Heart left ventricle (tissue), 16 donors: ENCODE data around the gene TLR1. TPM values are rescaled to one million over a fixed set of nuclear protein-coding genes. Genes with fewer than 3 reads are reported as not detected.
"Not testable (repeated sequence)": the region's sequence is repeated elsewhere in the genome, so short reads cannot be mapped to it uniquely, and the experiment has no call there.

Experiments
- ATAC-seq, 4 donors: fragments of 200-7000 bp; cut with Tn5 transposase; one replicate each; pipeline ENCODE4 v1.9.1; 2020 to 2022; ENCODE audit warnings: moderate library complexity in 4 of 4, mild to moderate bottlenecking in 3 of 4, moderate number of reproducible peaks in 1 of 4
- DNase-seq, 5 donors: peaks; one replicate each; pipeline ENCODE4 v3.0.0-alpha.2; 2020
- H3K27ac ChIP-seq, 12 donors: fragments of 200-600 bp; sonication (generic) in 4 of 12; one replicate each; pipeline versions ENCODE4 v1.5.0 to v1.8.0; 2016 to 2022; ENCODE audit warnings: mild to moderate bottlenecking in 2 of 12
- H3K27me3 ChIP-seq, 9 donors: fragments of 200-600 bp; sonication (generic) in 2 of 9; one replicate each; pipeline versions ENCODE4 v1.5.1 to v1.8.0; 2016 to 2022; ENCODE audit warnings: mild to moderate bottlenecking in 3 of 9
- H3K36me3 ChIP-seq, 9 donors: fragments of 200-600 bp; sonication (generic) in 2 of 9; one replicate each; pipeline versions ENCODE4 v1.5.0 to v1.8.0; 2018 to 2022; ENCODE audit warnings: mild to moderate bottlenecking in 2 of 9
- H3K4me1 ChIP-seq, 12 donors: fragments of 200-600 bp; sonication (generic) in 4 of 12; one replicate each; pipeline versions ENCODE4 v1.5.0 to v1.8.0; 2016 to 2022; ENCODE audit warnings: mild to moderate bottlenecking in 3 of 12
- H3K4me3 ChIP-seq, 12 donors: fragments of 200-600 bp; sonication (generic) in 4 of 12; one replicate each; pipeline versions ENCODE4 v1.5.0 to v1.8.0; 2017 to 2022; ENCODE audit warnings: mild to moderate bottlenecking in 9 of 12, moderate library complexity in 4 of 12
- H3K9me3 ChIP-seq, 12 donors: fragments of 200-600 bp; sonication (generic) in 4 of 12; one replicate each; pipeline versions ENCODE4 v1.5.0 to v1.8.0; 2016 to 2022; ENCODE audit warnings: mild to moderate bottlenecking in 1 of 12
- CTCF ChIP-seq, 12 donors: fragments of 200-600 bp; sonication (generic) in 4 of 12; IDR thresholded peaks; one replicate each; pipeline versions ENCODE4 v1.5.0 to v1.8.0; 2018 to 2022; ENCODE audit warnings: antibody characterized with exemption in 12 of 12, mild to moderate bottlenecking in 5 of 12
- POLR2A ChIP-seq, 2 donors: fragments of 450-650 bp; IDR thresholded peaks; one replicate each; pipeline ENCODE4 v1.6.1; 2017; ENCODE audit warnings: antibody characterized with exemption in 2 of 2, mild to moderate bottlenecking in 2 of 2, moderate library complexity in 2 of 2
- WGBS, 4 donors: extraction: QIAGEN DNeasy Blood & Tissue Kit in 2 of 4; methylation state at CpG; one replicate each; pipeline versions ENCODE4 v1.1.5 to v1.1.7; 2013 to 2018; 5-methylcytosine and 5-hydroxymethylcytosine counted together
- intact Hi-C, 10 donors: fragments of 100-400 bp; cut with DNase I; formaldehyde crosslinking; loops; one replicate each; pipeline versions ENCODE4 v1.11.1 to v1.14.2; 2022
- polyA plus RNA-seq, 2 donors: library from polyadenylated mRNA; stranded (reverse); fragments of 200-250 nt; gene quantifications; one replicate each; pipeline ENCODE4 v1.2.3, GENCODE V29; 2013
- total RNA-seq, 9 donors: library from RNA; depleted of rRNA in 2 of 9; stranded (reverse); fragments of >200 nt in 2 of 9; fragmentation: NEBNext Ultra II Directional in 3 of 9; extraction: Animal tissue kit (Norgen Biotek cat#: 25700) in 3 of 9; gene quantifications; one replicate each; pipeline versions ENCODE4 v1.1.0 to v1.2.4, GENCODE V29; 2016 to 2023
- donor health status: ischemic (EF 13 %, LVEDD 7.1; RV severe dilation, severe dysfunction).
- donor health status: healthy with polysubstance abuse.
- donor health status: DM: no; HTN: yes; CAD: no.
- donor health status: DM: no; HTN: no; CAD: no.
- donor health status: ischemic (EF 25% LVEDD 6.9; RV normal size, moderate dysfunction).
- donor health status: ischemic (EF 25% LVEDD 5.7; RV mildly dilated, moderate dysfunction).
- donor health status: healthy.
- donor health status: DM: yes; HTN: yes; CAD: no.
- donor health status: ischemic (EF 35%, LVEDD 5.7; RV mildly dilated, moderate dysfunction).
- donor health status: nonischemic (EF 11% LVEDD 7.7; RV severe dilation, severe dysfunction).
- donor health status: DM: yes; HTN: yes; CAD: no.
- donor health status: PGD.
- donor health status: ischemic (EF 29% LVEDD 5.4; RV normal size, mild dysfunction).
- donor health status: nonischemic (EF 23%, LVEDD 6.1; RV moderate dilation, normal function).

The TLR1 gene
- total and polyA plus RNA-seq, 11 donors, result 0.34 to 31.8 (median 2.8) TPM

DNA sequence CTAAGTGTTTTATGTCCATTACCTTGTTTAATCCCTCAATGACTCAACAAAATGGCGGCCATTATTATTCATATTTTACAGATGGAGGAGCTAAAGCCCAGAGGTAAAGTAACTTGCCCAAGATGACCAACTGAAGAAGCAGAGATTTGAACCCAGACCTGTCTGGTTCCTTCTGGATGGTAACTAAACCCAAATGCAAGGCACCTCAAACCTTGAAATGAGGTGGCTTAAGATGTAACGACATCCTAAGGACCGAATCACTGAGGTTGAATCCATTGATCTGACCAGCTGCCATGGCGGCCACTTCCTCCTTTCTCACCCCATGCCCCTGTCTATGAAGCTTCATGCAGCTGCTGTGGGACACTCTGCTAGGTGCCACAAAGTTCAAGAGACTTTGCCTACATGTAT is 22.7 kb downstream of the TLR1 start:
- H3K9me3 ChIP-seq, result no peaks in the 10 kb centered on the region
- peaks cover 0 to 16% (median 0%) of the 10 kb centered on the region in 12 donors for H3K4me1 ChIP-seq
- intact Hi-C loops, result loop anchor here in 6 of 10 donors (1.0 to 10.0 kb wide), 6 partner anchors 22 to 720 kb away; no protein-coding TSS in a partner anchor
- DNase-seq, result no peak
- no peak for TF ChIP-seq POLR2A (IDR thresholded peaks at IDR 0.05)
- TF ChIP-seq CTCF (IDR thresholded peaks at IDR 0.05), result no peak
- no peaks in the 10 kb centered on the region for H3K27me3 ChIP-seq
- H3K36me3 ChIP-seq, result no peaks in the 10 kb centered on the region
- 90 to 96% (median 94%) methylated on average over 4 of the region's 4 CpGs for WGBS, 4 donors
- ATAC-seq, result no peak
- H3K27ac ChIP-seq, result no peak overlapping the region
- H3K4me3 ChIP-seq, result no peak overlapping the region

- TF ChIP-seq POLR2A (IDR thresholded peaks at IDR 0.05) (no peak), CTCF (IDR thresholded peaks at IDR 0.05) (no peak)
- no peak for ATAC-seq
- Histone ChIP-seq H3K9me3 (no peaks in the 10 kb centered on the region), H3K4me3 (no peak overlapping the region), H3K27me3 (no peaks in the 10 kb centered on the region), H3K36me3 (no peaks in the 10 kb centered on the region), H3K4me1 (peaks cover 0 to 16% (median 0%) of the 10 kb centered on the region in 12 donors), H3K27ac (no peak overlapping the region)
- 92 to 97% (median 94%) methylated on average over 4 of the region's 4 CpGs for WGBS, 4 donors
- DNase-seq, result no peak
- intact Hi-C loops, result loop anchor here in 4 of 10 donors (5.0 to 10.0 kb wide), 3 partner anchors 354 to 719 kb away; no protein-coding TSS in a partner anchor
These were observed 23.6 kb downstream of the TLR1 start for GRCh38 chr4:38780833-38781484.

DNA sequence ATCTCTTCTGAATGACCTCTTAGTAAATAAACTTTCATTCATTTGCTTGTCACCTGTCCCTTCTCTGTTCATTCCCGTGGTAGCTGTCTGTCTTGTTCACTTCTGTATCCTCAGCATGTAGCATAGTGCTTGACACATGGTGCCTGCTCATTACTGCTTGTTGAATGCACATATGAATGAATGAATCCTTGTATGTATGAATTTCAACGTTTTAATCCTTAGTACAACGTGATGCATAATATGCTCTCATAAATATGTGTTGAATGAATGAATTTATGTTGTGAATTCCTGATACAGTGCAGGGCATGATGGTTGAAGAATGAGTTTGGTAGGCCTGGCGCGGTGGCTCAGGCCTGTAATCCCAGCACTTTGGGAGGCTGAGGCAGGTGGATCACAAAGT is 24.8 kb downstream of the TLR1 start:
- H3K4me3 ChIP-seq, result no peak overlapping the region
- peaks cover 0 to 4% (median 0%) of the 10 kb centered on the region in 12 donors for H3K9me3 ChIP-seq
- TF ChIP-seq CTCF (IDR thresholded peaks at IDR 0.05), result no peak
- TF ChIP-seq POLR2A (IDR thresholded peaks at IDR 0.05), result no peak
- intact Hi-C loops, result loop anchor here in 4 of 10 donors (5.0 to 10.0 kb wide), 3 partner anchors 355 to 717 kb away; no protein-coding TSS in a partner anchor
- 79 to 85% (median 84%) methylated on average over 5 of the region's 5 CpGs for WGBS, 4 donors
- no peaks in the 10 kb centered on the region for H3K36me3 ChIP-seq
- H3K27me3 ChIP-seq, result no peaks in the 10 kb centered on the region
- no peak for DNase-seq
- peaks cover 0 to 13% (median 0%) of the 10 kb centered on the region in 12 donors for H3K4me1 ChIP-seq
- ATAC-seq, result no peak
- no peak overlapping the region for H3K27ac ChIP-seq

DNA sequence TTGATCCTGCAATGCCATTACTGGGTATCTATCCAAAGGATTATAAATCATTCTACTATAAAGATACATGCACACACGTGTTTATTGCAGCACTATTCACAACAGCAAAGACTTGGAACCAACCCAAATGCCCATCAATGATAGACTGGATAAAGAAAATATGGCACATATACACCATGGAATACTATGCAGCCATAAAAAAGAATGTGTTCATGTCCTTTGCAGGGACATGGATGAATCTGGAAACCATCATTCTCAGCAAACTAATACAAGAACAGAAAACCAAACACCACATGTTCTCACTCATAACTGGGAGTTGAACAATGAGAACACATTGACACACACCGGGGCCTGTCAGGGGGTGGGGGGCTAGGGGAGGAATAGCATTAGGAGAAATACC is 26.7 kb downstream of the TLR1 start:
- intact Hi-C loops, H3K4me3 ChIP-seq, H3K9me3 ChIP-seq, H3K27ac ChIP-seq, DNase-seq, H3K27me3 ChIP-seq, ATAC-seq, H3K36me3 ChIP-seq: not testable (repeated sequence)
- H3K4me1 ChIP-seq, result peaks cover 0 to 13% (median 0%) of the 10 kb centered on the region in 12 donors
- 76 to 86% (median 79%) methylated on average over 2 of the region's 2 CpGs for WGBS, 4 donors
